Measurements from ENCODE around the gene DOK1.

- TF ChIP-seq POLR2A (IDR thresholded peaks at IDR 0.05): no peak
- TF ChIP-seq CTCF (IDR thresholded peaks at IDR 0.05): no peak
Observed at GRCh38 chr2:74564222-74564621, 9.7 kb downstream of the DOK1 start.
